Right lobe of liver (tissue), 4 donors: ENCODE data around the gene ZBTB7C.

Experiments used
- CTCF ChIP-seq, 4 donors: fragments of 200-600 bp in 3 of 4; fragments of 450-650 bp in 1 of 4; IDR thresholded peaks; one replicate each; pipeline versions ENCODE4 v1.5.1 to v1.8.0; 2016 to 2022; ENCODE audit warnings: antibody characterized with exemption in 4 of 4, mild to moderate bottlenecking in 2 of 4
- POLR2A ChIP-seq: fragments of 450-650 bp; IDR thresholded peaks from one replicate; pipeline ENCODE4 v1.6.1; 2017; ENCODE audit warnings: antibody characterized with exemption, mild to moderate bottlenecking
- donor health status: DM: no; HTN: no; CAD: no.
- donor health status: DM: no; HTN: no; CAD: no.
- donor health status: DM: no; HTN: yes; CAD: no.

GRCh38 chr18:48018851-48019250 lies 390.3 kb downstream of the ZBTB7C start:
- TF ChIP-seq POLR2A (no peak), CTCF (IDR thresholded peaks at IDR 0.05) (no peak)
